Measurements from ENCODE around the gene MAP4K3.

- TF ChIP-seq CTCF (IDR thresholded peaks at IDR 0.05) (no peak), REST (IDR thresholded peaks at IDR 0.05; ENCODE audit: insufficient read depth in 1 of 2, low read depth in 2 of 2, low read length in 1 of 2) (no peak)
Measured at GRCh38 chr2:39422700-39423099, 14.4 kb downstream of the MAP4K3 start.

All from Panc1 (cell line).